Left ventricle myocardium inferior (tissue), 1 donor: Measurements from ENCODE around the gene NUDT2. TPM values are rescaled to one million over a fixed set of nuclear protein-coding genes. Genes with fewer than 3 reads are reported as not detected.
"Not testable (repeated sequence)": the region's sequence is repeated elsewhere in the genome, so short reads cannot be mapped to it uniquely, and the experiment has no call there.

ENCODE experiments used
- DNase-seq: peaks from one replicate; pipeline ENCODE4 v3.0.0-alpha.2; 2020
- H3K27ac ChIP-seq: fragments of 200-600 bp; replicated peaks from 2 replicates; pipeline ENCODE4 v1.8.0; 2021
- H3K27me3 ChIP-seq: fragments of 200-600 bp; 2 replicates; pipeline ENCODE4 v1.8.0; 2021; ENCODE audit warnings: low read depth
- H3K36me3 ChIP-seq: fragments of 200-600 bp; 2 replicates; pipeline ENCODE4 v1.8.0; 2021
- H3K4me1 ChIP-seq: fragments of 200-600 bp; 2 replicates; pipeline ENCODE4 v1.8.0; 2021
- H3K4me3 ChIP-seq: fragments of 200-600 bp; 2 replicates; pipeline ENCODE4 v1.8.0; 2021; ENCODE audit warnings: mild to moderate bottlenecking, moderate library complexity
- H3K9me3 ChIP-seq: fragments of 200-600 bp; replicated peaks from 2 replicates; pipeline ENCODE4 v1.8.0; 2021
- intact Hi-C: fragments of 100-400 bp; cut with micrococcal nuclease; formaldehyde crosslinking; loops from one replicate; pipeline ENCODE4 v1.11.0; 2022
- total RNA-seq: library from RNA; stranded (reverse); fragmentation: NEBNext Ultra II Directional; extraction: Animal tissue kit (Norgen Biotek cat#: 25700); gene quantifications from one replicate; pipeline ENCODE4 v1.2.1, GENCODE V29; 2021
- TF ChIP-seq, protein P1 (sequence below): fragments of 200-600 bp; IDR thresholded peaks from 2 replicates; pipeline ENCODE4 v1.8.0; 2021; ENCODE audit warnings: antibody characterized with exemption, mild to moderate bottlenecking, borderline replicate concordance
- donor health status: DM: no; HTN: yes; CAD: no; lungs with severe emphysema.

Gene NUDT2
- total RNA-seq, 1 donor from 2014 or later: 22.2 TPM

- H3K9me3 ChIP-seq: no peaks in the 10 kb centered on the region
- H3K27me3 ChIP-seq: no peaks in the 10 kb centered on the region
- no peak overlapping the region for H3K4me3 ChIP-seq
- no peak for DNase-seq
- no peak overlapping the region for H3K27ac ChIP-seq
- TF ChIP-seq, protein P1, sequence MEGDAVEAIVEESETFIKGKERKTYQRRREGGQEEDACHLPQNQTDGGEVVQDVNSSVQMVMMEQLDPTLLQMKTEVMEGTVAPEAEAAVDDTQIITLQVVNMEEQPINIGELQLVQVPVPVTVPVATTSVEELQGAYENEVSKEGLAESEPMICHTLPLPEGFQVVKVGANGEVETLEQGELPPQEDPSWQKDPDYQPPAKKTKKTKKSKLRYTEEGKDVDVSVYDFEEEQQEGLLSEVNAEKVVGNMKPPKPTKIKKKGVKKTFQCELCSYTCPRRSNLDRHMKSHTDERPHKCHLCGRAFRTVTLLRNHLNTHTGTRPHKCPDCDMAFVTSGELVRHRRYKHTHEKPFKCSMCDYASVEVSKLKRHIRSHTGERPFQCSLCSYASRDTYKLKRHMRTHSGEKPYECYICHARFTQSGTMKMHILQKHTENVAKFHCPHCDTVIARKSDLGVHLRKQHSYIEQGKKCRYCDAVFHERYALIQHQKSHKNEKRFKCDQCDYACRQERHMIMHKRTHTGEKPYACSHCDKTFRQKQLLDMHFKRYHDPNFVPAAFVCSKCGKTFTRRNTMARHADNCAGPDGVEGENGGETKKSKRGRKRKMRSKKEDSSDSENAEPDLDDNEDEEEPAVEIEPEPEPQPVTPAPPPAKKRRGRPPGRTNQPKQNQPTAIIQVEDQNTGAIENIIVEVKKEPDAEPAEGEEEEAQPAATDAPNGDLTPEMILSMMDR: no peak
- no peaks in the 10 kb centered on the region for H3K36me3 ChIP-seq
- H3K4me1 ChIP-seq: no peaks in the 10 kb centered on the region
- intact Hi-C loops: no loop called here
These were observed 36.8 kb upstream of the NUDT2 start for GRCh38 chr9:34292552-34292951.

DNA sequence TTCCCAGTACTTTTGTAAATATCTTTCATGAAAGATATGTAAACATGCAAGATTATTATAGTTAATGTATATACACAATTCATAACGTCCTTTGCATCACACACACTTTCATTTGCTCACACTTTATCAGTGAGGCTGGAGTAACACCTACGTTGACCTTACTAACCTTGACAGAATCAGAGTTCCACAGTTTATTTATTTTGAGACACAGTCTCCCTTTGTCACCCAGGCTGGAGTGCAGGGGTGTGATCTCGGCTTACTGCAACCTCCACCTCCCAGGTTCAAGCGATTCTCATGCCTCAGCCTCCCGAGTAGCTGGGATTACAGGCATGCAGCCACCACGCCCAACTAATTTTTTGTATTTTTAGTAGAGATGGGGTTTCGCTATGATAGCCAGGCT is 28.3 kb upstream of the NUDT2 start:
- H3K36me3 ChIP-seq, H3K4me3 ChIP-seq, intact Hi-C loops: not testable (repeated sequence)

GRCh38 chr9:34308316-34308715 is 21.1 kb upstream of the NUDT2 start:
- H3K4me1 ChIP-seq, DNase-seq, H3K36me3 ChIP-seq, intact Hi-C loops, H3K9me3 ChIP-seq, H3K4me3 ChIP-seq, H3K27me3 ChIP-seq, H3K27ac ChIP-seq: not testable (repeated sequence)

More for the DNA sequence above, 28.3 kb upstream of the NUDT2 start:
- not testable (repeated sequence) for H3K4me1 ChIP-seq, H3K27me3 ChIP-seq, H3K9me3 ChIP-seq, H3K27ac ChIP-seq, DNase-seq

DNA sequence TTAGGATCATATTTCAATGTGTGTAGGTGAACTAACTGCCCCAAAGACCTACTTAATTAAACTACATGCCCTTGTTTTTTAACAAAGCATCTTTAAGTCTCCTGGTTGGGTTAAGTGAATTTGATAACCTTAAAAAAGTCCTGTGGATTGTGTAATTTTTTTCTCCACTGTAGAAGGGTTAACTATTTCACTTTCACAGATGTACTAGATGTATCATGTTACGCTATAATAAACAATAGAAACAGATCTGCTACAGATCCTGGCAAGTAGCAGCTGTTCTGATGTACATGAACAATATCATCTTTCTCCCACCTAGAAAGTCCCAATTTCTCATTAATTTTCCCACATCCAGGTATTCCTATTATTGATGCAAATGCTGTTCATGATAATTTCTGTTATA is 19.2 kb upstream of the NUDT2 start:
- Histone ChIP-seq H3K27me3 (no peaks in the 10 kb centered on the region), H3K9me3 (no peaks in the 10 kb centered on the region), H3K4me1 (no peaks in the 10 kb centered on the region), H3K36me3 (no peaks in the 10 kb centered on the region), H3K4me3 (no peak overlapping the region), H3K27ac (no peak overlapping the region)
- no peak for DNase-seq
- TF ChIP-seq, protein P1: no peak
- intact Hi-C loops: no loop called here

DNA sequence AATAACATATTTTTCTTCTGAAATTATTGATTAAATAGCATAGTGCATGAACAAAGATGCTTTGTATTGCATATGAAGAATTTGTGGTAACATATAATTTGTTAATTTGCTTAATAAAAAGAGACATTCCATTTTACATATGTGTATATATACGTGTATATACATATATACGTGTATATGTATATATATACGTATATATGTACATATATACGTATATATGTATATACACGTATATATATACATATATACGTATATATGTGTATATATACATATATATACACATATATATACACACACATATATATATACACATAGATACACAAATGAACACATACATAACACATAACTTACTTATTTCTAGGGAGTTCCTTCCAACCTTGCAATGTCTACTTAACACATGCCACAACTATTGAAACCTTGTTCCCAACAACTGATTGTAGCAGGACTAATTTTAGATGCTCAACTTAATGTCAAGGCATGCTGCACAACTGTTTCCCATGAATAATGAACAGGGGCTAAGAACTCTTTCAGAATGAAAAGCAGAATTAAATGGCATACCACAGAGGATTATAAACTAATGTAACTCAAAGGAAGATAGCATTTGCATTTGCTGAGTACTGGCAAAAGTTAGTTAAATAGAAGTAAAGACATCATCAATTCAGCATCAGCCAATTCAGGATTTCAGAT is 17.7 kb upstream of the NUDT2 start:
- Histone ChIP-seq H3K4me1 (no peaks in the 10 kb centered on the region), H3K9me3 (no peaks in the 10 kb centered on the region), H3K27ac (no peak overlapping the region), H3K36me3 (no peaks in the 10 kb centered on the region), H3K27me3 (no peaks in the 10 kb centered on the region), H3K4me3 (no peak overlapping the region)
- DNase-seq: no peak
- intact Hi-C loops: no loop called here
- TF ChIP-seq, protein P1: no peak

DNA sequence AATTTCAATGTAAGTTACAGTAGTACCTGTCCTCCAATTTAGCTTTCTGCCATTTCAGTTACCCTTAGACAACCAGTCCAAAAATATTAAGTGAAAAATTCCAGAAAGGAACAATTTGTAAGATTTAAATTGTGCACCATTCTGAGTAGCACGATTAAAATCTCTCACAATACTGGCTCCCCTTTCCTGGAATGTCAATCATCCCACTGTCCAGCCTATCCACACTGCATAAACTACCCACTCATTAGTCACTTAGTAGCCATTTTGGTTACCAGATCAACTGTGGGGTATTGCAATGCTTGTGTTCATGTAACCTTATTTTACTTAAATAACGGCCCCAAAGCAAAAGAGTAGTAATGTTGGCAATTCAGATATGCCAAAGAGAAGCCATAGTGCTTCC is 11.9 kb upstream of the NUDT2 start:
- no peak for DNase-seq
- no peak overlapping the region for H3K27ac ChIP-seq
- H3K9me3 ChIP-seq: no peaks in the 10 kb centered on the region
- TF ChIP-seq, protein P1: no peak
- no peaks in the 10 kb centered on the region for H3K36me3 ChIP-seq
- H3K27me3 ChIP-seq: no peaks in the 10 kb centered on the region
- intact Hi-C loops: no loop called here
- H3K4me3 ChIP-seq: no peak overlapping the region
- H3K4me1 ChIP-seq: no peaks in the 10 kb centered on the region
